ENCODE data around the gene GCDH. TPM values are rescaled to one million over a fixed set of nuclear protein-coding genes. Genes with fewer than 3 reads are reported as not detected.
"Not testable (repeated sequence)": the region's sequence is repeated elsewhere in the genome, so short reads cannot be mapped to it uniquely, and the experiment has no call there.

Gene GCDH
- polyA plus RNA-seq, 1 donor (not counting 4 experiments of a cell fraction or from before 2014, with no cell fraction given): 11.5 TPM

GRCh38 chr19:12913011-12913561 lies 22.1 kb downstream of the GCDH start:
- peak overlapping the region; percentile 33 for H3K9ac ChIP-seq (ENCODE audit: control insufficient read depth, extremely low read depth, insufficient read depth, low read length)
- FAIRE-seq (no peak), DNase-seq (ENCODE audit: low read depth, low spot score) (no peak)
- H3K9me3 ChIP-seq (ENCODE audit: control insufficient read depth, low read depth, low read length): no peaks in the 10 kb centered on the region
- no peaks in the 10 kb centered on the region for H3K9me1 ChIP-seq (ENCODE audit: control insufficient read depth, extremely low read depth, insufficient read depth, low read length)
- no peak for TF ChIP-seq EZH2 (IDR thresholded peaks at IDR 0.05; ENCODE audit: low read length)
- H2AFZ ChIP-seq (ENCODE audit: control insufficient read depth, low read length): peak overlapping the region; percentile 83
- no peaks in the 10 kb centered on the region for H3K79me2 ChIP-seq (ENCODE audit: control insufficient read depth, insufficient read depth, low read length)
- peaks cover 8% of the 10 kb centered on the region for H3K4me1 ChIP-seq (ENCODE audit: control insufficient read depth, extremely low read depth, insufficient read depth, low read length)
- dilution Hi-C loops (cut with MboI; ENCODE audit: extremely low pct_ligation_motif_present, low sequenced_read_pairs): no loop called here
- H3K4me3 ChIP-seq (ENCODE audit: control insufficient read depth in 2 of 3, extremely low read depth in 1 of 3, insufficient read depth in 2 of 3, low read depth in 1 of 3, low read length in 3 of 3): peak overlapping the region in 1 of 3 experiments; percentile 10
- H3K4me2 ChIP-seq (ENCODE audit: control insufficient read depth, extremely low read depth, insufficient read depth, low read depth, low read length): peak overlapping the region; percentile 51
- no peak overlapping the region for H3K27ac ChIP-seq (ENCODE audit: control insufficient read depth, insufficient read depth, low read length)
- no peaks in the 10 kb centered on the region for H3K36me3 ChIP-seq (ENCODE audit: control insufficient read depth in 2 of 2, extremely low read depth in 1 of 2, insufficient read depth in 2 of 2, low read length in 2 of 2)
- no peaks in the 10 kb centered on the region for H3K27me3 ChIP-seq (ENCODE audit: control insufficient read depth, extremely low read depth, insufficient read depth, low read length)
- H4K20me1 ChIP-seq (ENCODE audit: control insufficient read depth, extremely low read depth, insufficient read depth, low read length): no peaks in the 10 kb centered on the region

DNA sequence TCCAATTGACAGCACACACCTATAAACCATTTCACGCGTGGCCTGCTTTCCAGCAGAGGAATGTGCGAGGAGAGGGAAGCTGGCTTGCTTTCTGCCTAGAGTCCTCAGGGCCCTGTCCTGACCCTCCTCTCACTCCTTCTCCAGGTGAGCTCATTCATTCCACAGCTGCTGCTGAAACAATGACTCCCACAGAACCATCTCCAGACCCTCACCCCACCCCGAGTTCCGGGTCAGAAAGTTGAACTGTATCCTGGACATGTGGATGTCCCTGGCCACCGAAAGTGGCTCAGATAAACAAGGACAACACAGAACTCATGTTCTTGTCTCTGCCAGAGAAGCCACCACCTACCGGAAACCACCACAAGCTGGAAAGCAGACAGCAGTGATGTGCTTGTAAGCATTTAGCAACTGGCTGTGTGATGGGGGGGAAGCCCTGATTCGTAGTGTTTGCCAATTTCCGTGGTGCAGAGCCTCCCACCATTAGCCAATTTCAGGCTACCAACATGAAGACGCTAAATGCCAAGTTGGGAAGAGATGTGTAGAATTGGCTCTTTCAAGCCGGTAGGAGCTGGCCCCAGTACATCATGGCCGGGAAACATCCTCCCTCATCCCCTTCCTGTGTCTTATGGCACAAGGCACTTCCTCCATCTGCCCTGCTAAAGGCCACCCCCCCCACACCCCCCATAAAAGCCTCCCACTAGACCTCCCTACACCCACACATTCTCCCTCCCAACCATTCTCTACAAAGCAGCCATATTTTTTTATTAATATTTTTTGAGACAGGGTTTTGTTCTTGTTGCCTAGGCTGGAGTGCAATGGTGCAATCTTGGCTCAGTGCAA lies 23.1 kb downstream of the GCDH start:
- no peak overlapping the region for H3K9ac ChIP-seq (ENCODE audit: control insufficient read depth, extremely low read depth, insufficient read depth, low read length)
- dilution Hi-C loops (cut with MboI; ENCODE audit: extremely low pct_ligation_motif_present, low sequenced_read_pairs): no loop called here
- no peak overlapping the region for H3K4me2 ChIP-seq (ENCODE audit: control insufficient read depth, extremely low read depth, insufficient read depth, low read depth, low read length)
- H3K27ac ChIP-seq (ENCODE audit: control insufficient read depth, insufficient read depth, low read length): no peak overlapping the region
- no peaks in the 10 kb centered on the region for H4K20me1 ChIP-seq (ENCODE audit: control insufficient read depth, extremely low read depth, insufficient read depth, low read length)
- DNase-seq (ENCODE audit: low read depth, low spot score): no peak
- H2AFZ ChIP-seq (ENCODE audit: control insufficient read depth, low read length): peak overlapping the region; percentile 83
- peaks cover 11% of the 10 kb centered on the region for H3K4me1 ChIP-seq (ENCODE audit: control insufficient read depth, extremely low read depth, insufficient read depth, low read length)
- no peaks in the 10 kb centered on the region for H3K9me3 ChIP-seq (ENCODE audit: control insufficient read depth, low read depth, low read length)
- no peaks in the 10 kb centered on the region for H3K79me2 ChIP-seq (ENCODE audit: control insufficient read depth, insufficient read depth, low read length)
- no peaks in the 10 kb centered on the region for H3K36me3 ChIP-seq (ENCODE audit: control insufficient read depth in 2 of 2, extremely low read depth in 1 of 2, insufficient read depth in 2 of 2, low read length in 2 of 2)
- no peaks in the 10 kb centered on the region for H3K27me3 ChIP-seq (ENCODE audit: control insufficient read depth, extremely low read depth, insufficient read depth, low read length)
- H3K4me3 ChIP-seq (ENCODE audit: control insufficient read depth in 2 of 3, extremely low read depth in 1 of 3, insufficient read depth in 2 of 3, low read depth in 1 of 3, low read length in 3 of 3): no peak overlapping the region
- H3K9me1 ChIP-seq (ENCODE audit: control insufficient read depth, extremely low read depth, insufficient read depth, low read length): no peaks in the 10 kb centered on the region
- TF ChIP-seq EZH2 (IDR thresholded peaks at IDR 0.05; ENCODE audit: low read length) (no peak), CTCF (optimal IDR thresholded peaks at IDR 0.05 in 1 of 3, IDR thresholded peaks at IDR 0.05 in 1 of 3, conservative IDR thresholded peaks at IDR 0.05 in 1 of 3; ENCODE audit: extremely low read depth in 1 of 3, insufficient read depth in 2 of 3, low read length in 3 of 3) (no peak)
- FAIRE-seq: no peak

DNA sequence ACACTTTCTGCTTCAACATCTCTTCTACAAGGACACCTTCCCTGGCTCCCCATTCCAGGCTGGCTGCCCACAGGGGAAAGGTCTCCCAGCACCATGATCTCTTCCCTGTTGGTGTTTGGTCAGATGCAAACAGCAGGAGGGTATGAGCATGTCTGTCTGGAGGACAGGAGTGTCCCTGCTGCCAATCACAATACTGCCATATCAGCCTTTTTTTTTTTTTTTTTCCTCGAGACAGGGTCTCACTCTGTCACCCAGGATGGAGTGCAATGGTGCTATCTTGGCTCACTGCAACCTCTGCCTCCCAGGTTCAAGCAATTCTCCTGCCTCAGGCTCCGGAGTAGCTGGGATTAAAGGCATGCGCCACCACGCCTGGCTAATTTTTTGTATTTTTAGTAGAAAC lies 24.9 kb downstream of the GCDH start:
- FAIRE-seq; DNase-seq (ENCODE audit: low read depth, low spot score); H3K9me1 ChIP-seq (ENCODE audit: control insufficient read depth, extremely low read depth, insufficient read depth, low read length); dilution Hi-C loops (cut with MboI; ENCODE audit: extremely low pct_ligation_motif_present, low sequenced_read_pairs); H3K9ac ChIP-seq (ENCODE audit: control insufficient read depth, extremely low read depth, insufficient read depth, low read length); H3K4me2 ChIP-seq (ENCODE audit: control insufficient read depth, extremely low read depth, insufficient read depth, low read depth, low read length); H3K27me3 ChIP-seq (ENCODE audit: control insufficient read depth, extremely low read depth, insufficient read depth, low read length); H4K20me1 ChIP-seq (ENCODE audit: control insufficient read depth, extremely low read depth, insufficient read depth, low read length); H3K27ac ChIP-seq (ENCODE audit: control insufficient read depth, insufficient read depth, low read length); H3K79me2 ChIP-seq (ENCODE audit: control insufficient read depth, insufficient read depth, low read length); H2AFZ ChIP-seq (ENCODE audit: control insufficient read depth, low read length); H3K9me3 ChIP-seq (ENCODE audit: control insufficient read depth, low read depth, low read length); H3K36me3 ChIP-seq (ENCODE audit: control insufficient read depth in 2 of 2, extremely low read depth in 1 of 2, insufficient read depth in 2 of 2, low read length in 2 of 2); H3K4me3 ChIP-seq (ENCODE audit: control insufficient read depth in 2 of 3, extremely low read depth in 1 of 3, insufficient read depth in 2 of 3, low read depth in 1 of 3, low read length in 3 of 3): not testable (repeated sequence)
- peaks cover 12% of the 10 kb centered on the region for H3K4me1 ChIP-seq (ENCODE audit: control insufficient read depth, extremely low read depth, insufficient read depth, low read length)
